Peyer's patch (tissue), 4 donors: ENCODE measurements around the gene CTSD.

Experiments used
- CTCF ChIP-seq, 6 experiments: fragments of 450-650 bp in 4 of 6; fragments of 200-600 bp in 2 of 6; sonication (generic) in 1 of 6; IDR thresholded peaks; one replicate each; pipeline ENCODE4 v1.5.1; 2017 to 2019; ENCODE audit warnings: antibody characterized with exemption in 6 of 6, mild to moderate bottlenecking in 3 of 6, moderate library complexity in 1 of 6
- POLR2A ChIP-seq, 2 donors: fragments of 450-650 bp; IDR thresholded peaks; one replicate each; pipeline ENCODE4 v1.5.1; 2017; ENCODE audit warnings: antibody characterized with exemption in 2 of 2, mild to moderate bottlenecking in 2 of 2, moderate library complexity in 2 of 2

- TF ChIP-seq CTCF (IDR thresholded peaks at IDR 0.05), result no peak
- no peak for TF ChIP-seq POLR2A (IDR thresholded peaks at IDR 0.05)
These were observed 11.2 kb upstream of the CTSD start for GRCh38 chr11:1774886-1775285.
